Muscle layer of duodenum (tissue), 2 donors: ENCODE data around the gene LAMTOR4.

Experiments used
- H3K27ac ChIP-seq: one replicate; pipeline ENCODE4 v1.7.0; 2013; ENCODE audit warnings: mild to moderate bottlenecking, low read length
- H3K27me3 ChIP-seq: one replicate; pipeline ENCODE4 v1.7.0; 2013; ENCODE audit warnings: low read depth, mild to moderate bottlenecking, control low read depth, low read length
- H3K36me3 ChIP-seq, 2 donors: one replicate each; pipeline ENCODE4 v1.7.0; 2013; ENCODE audit warnings: low read length in 2 of 2, control low read depth in 1 of 2, mild to moderate bottlenecking in 1 of 2; ENCODE audit not compliant: insufficient read depth in 2 of 2, control insufficient read depth in 1 of 2
- H3K4me1 ChIP-seq, 2 donors: one replicate each; pipeline ENCODE4 v1.7.0; 2013; ENCODE audit warnings: low read length in 2 of 2, mild to moderate bottlenecking in 2 of 2, control low read depth in 1 of 2, moderate library complexity in 1 of 2; ENCODE audit not compliant: insufficient read depth in 2 of 2, control insufficient read depth in 1 of 2
- H3K4me3 ChIP-seq, 2 donors: one replicate each; pipeline ENCODE4 v1.7.0; 2013; ENCODE audit warnings: low read length in 2 of 2, low read depth in 1 of 2, mild to moderate bottlenecking in 1 of 2
- H3K9me3 ChIP-seq, 2 donors: one replicate each; pipeline ENCODE4 v1.7.0; 2013; ENCODE audit warnings: low read length in 2 of 2, control low read depth in 1 of 2, mild to moderate bottlenecking in 1 of 2; ENCODE audit not compliant: control insufficient read depth in 1 of 2
- donor health status: healthy.

Gene LAMTOR4

GRCh38 chr7:100109521-100110163, 39.1 kb upstream of the LAMTOR4 start:
- Histone ChIP-seq H3K27me3 (no peaks in the 10 kb centered on the region), H3K4me1 (no peaks in the 10 kb centered on the region), H3K36me3 (peaks cover 27 to 72% of the 10 kb centered on the region in 2 donors), H3K27ac (no peak overlapping the region), H3K4me3 (no peak overlapping the region), H3K9me3 (no peaks in the 10 kb centered on the region)

- Histone ChIP-seq H3K4me1 (no peaks in the 10 kb centered on the region), H3K36me3 (peaks cover 21 to 58% of the 10 kb centered on the region in 2 donors), H3K4me3 (no peak overlapping the region), H3K27me3 (no peaks in the 10 kb centered on the region), H3K27ac (no peak overlapping the region), H3K9me3 (no peaks in the 10 kb centered on the region)
Measured at GRCh38 chr7:100111156-100111555, 37.6 kb upstream of the LAMTOR4 start.

DNA sequence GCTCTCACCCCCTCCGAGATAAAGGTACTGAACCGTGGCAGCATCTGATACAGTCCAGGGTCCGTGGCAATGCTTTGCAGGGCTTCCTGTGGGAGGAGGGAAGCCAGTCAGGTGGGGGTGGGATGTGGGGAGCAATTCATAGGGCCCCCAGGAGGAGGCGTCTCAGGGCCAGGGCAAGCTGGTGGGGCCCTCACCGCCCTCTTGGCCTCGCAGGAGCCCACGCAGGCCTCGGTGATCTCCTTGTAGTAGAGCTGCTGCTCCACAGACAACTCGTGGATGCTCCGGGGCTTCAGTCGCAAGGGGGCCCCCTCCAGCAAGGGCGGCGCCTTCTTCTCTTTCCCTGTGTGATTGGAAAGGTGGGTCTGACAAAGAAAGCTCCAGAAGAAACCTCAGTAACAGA, 36.8 kb upstream of the LAMTOR4 start:
- Histone ChIP-seq H3K36me3 (peaks cover 19 to 50% of the 10 kb centered on the region in 2 donors), H3K9me3 (no peaks in the 10 kb centered on the region), H3K4me1 (no peaks in the 10 kb centered on the region), H3K27ac (no peak overlapping the region), H3K27me3 (no peaks in the 10 kb centered on the region), H3K4me3 (no peak overlapping the region)

DNA sequence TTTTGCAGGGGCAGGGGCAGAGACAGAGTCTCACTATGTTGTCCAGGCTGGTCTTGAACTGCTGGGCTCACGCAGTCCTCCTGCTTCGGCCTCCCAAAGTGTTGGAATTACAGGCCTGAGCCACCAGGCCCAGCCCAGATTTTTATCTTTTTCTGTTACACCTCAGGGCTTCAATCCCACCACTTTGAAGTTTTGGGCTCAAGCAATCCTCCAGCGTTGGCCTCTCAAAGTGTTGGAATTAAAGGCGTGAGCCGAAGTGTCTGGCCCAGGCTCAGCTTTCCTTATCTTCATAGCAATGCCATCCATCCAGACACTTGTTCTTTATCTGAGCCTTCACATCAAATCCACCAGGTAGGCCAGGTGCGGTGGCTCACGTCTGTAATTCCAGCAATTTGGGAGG, 33.7 kb upstream of the LAMTOR4 start:
- H3K9me3 ChIP-seq, result no peaks in the 10 kb centered on the region
- peaks cover 11 to 32% of the 10 kb centered on the region in 2 donors for H3K36me3 ChIP-seq
- peaks cover under 1 to 11% of the 10 kb centered on the region in 2 donors for H3K4me1 ChIP-seq
- no peaks in the 10 kb centered on the region for H3K27me3 ChIP-seq
- H3K27ac ChIP-seq, result no peak overlapping the region
- H3K4me3 ChIP-seq, result no peak overlapping the region

GRCh38 chr7:100118388-100119071, 30.2 kb upstream of the LAMTOR4 start:
- Histone ChIP-seq H3K4me1 (peaks cover 6 to 18% of the 10 kb centered on the region in 2 donors), H3K36me3 (peaks cover 0 to 6% of the 10 kb centered on the region in 2 donors), H3K9me3 (no peaks in the 10 kb centered on the region), H3K27ac (peak overlapping the region; percentile 95), H3K4me3 (peak overlapping the region; percentile 93 to 98), H3K27me3 (no peaks in the 10 kb centered on the region)

DNA sequence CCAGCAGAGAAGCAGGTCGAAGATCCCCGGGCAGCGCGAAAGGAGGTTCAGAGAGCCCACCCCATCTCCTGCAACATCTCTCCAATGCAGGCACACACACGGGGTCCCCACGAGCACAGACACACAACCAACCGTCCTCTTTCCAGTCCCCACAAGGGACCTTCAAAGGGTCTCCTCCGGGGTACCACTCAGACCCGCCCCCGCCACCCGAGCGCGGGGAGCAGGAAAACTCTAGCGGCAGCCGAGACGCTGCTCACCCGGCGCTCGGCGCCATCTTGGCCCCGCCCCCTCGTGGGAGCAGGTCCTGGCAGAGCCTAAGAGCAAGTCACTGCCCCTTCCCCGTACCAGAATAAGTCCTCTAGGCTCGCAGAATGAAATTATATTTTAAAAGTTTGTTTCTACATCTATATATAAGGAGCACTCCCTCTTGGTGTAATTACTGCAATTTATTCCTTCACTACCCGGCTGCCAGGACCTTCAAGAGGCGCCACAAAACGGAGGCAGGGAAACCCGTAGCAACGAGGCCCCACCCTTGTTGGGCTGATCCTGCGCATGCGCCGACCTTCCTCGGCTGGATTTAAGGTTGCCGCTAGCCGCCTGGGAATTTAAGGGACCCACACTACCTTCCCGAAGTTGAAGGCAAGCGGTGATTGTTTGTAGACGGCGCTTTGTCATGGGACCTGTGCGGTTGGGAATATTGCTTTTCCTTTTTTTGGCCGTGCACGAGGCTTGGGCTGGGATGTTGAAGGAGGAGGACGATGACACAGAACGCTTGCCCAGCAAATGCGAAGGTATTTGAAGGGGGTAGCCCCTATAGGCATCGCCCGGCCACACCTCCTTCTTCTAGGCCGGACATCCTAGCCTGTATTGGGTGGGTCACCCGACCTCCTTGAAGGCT, 29.4 kb upstream of the LAMTOR4 start, which contains the start of the genes CNPY4 and TAF6:
Gene CNPY4 (plus strand): TSS at position 563 of the 898 bp plus-strand sequence. CDS start 111 bp downstream, at position 674.
Gene TAF6 (minus strand): TSS at position 287 of the 898 bp plus-strand sequence. CDS start 5,149 bp downstream, outside the sequence.
- Histone ChIP-seq H3K36me3 (no peaks in the 10 kb centered on the region), H3K27ac (peak within 1 kb of the TSS; percentile 95), H3K4me3 (peak within 1 kb of the TSS; percentile 93 to 98), H3K9me3 (no peaks in the 10 kb centered on the region), H3K27me3 (no peaks in the 10 kb centered on the region), H3K4me1 (peaks cover 6 to 18% of the 10 kb centered on the region in 2 donors)

GRCh38 chr7:100119970-100120732, 28.6 kb upstream of the LAMTOR4 start:
- Histone ChIP-seq H3K4me1 (peaks cover 10 to 18% of the 10 kb centered on the region in 2 donors), H3K36me3 (no peaks in the 10 kb centered on the region), H3K27me3 (no peaks in the 10 kb centered on the region), H3K27ac (peak overlapping the region; percentile 95), H3K4me3 (peak overlapping the region; percentile 93 to 98), H3K9me3 (no peaks in the 10 kb centered on the region)

GRCh38 chr7:100120733-100121036, 28.0 kb upstream of the LAMTOR4 start:
- Histone ChIP-seq H3K4me3 (peak overlapping the region; percentile 93 to 98), H3K4me1 (peaks cover 13 to 18% of the 10 kb centered on the region in 2 donors)

GRCh38 chr7:100122067-100122466, 26.7 kb upstream of the LAMTOR4 start:
- peaks cover 13 to 24% of the 10 kb centered on the region in 2 donors for H3K4me1 ChIP-seq
- no peaks in the 10 kb centered on the region for H3K9me3 ChIP-seq
- no peak overlapping the region for H3K4me3 ChIP-seq
- no peak overlapping the region for H3K27ac ChIP-seq
- H3K36me3 ChIP-seq, result peaks cover 0 to 3% of the 10 kb centered on the region in 2 donors
- no peaks in the 10 kb centered on the region for H3K27me3 ChIP-seq

More at GRCh38 chr7:100120733-100121036, 28.0 kb upstream of the LAMTOR4 start:
- Histone ChIP-seq H3K9me3 (no peaks in the 10 kb centered on the region), H3K36me3 (no peaks in the 10 kb centered on the region), H3K27ac (peak overlapping the region; percentile 95), H3K27me3 (no peaks in the 10 kb centered on the region)

DNA sequence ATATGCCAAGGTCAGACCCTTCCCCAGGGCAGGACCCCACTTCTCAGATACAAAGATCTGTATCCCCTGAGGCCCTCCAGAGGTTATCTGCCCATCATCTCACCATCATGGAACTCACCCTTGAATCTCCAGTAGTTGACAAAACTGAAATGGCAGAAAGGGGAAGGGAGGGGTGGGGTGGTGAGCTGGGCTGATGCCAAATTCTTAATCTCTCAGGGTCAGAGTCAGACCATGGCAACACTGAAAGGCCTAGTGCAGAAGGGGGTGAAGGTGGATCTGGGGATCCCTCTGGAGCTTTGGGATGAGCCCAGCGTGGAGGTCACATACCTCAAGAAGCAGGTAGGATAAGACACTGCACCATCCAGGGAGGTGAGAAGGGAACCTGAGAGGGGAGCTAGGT, 26.1 kb upstream of the LAMTOR4 start:
- H3K36me3 ChIP-seq, result peaks cover 0 to 3% of the 10 kb centered on the region in 2 donors
- no peaks in the 10 kb centered on the region for H3K9me3 ChIP-seq
- no peaks in the 10 kb centered on the region for H3K27me3 ChIP-seq
- no peak overlapping the region for H3K27ac ChIP-seq
- peaks cover 13 to 24% of the 10 kb centered on the region in 2 donors for H3K4me1 ChIP-seq
- H3K4me3 ChIP-seq, result no peak overlapping the region
